Activated CD8-positive, alpha-beta memory T cell treated with anti-CD3 and anti-CD28 coated beads for 48 hours (primary cell): ENCODE data around the gene ZBED1.
"Not testable (repeated sequence)": the region's sequence is repeated elsewhere in the genome, so short reads cannot be mapped to it uniquely, and the experiment has no call there.

Experiments
- DNase-seq, 3 experiments: peaks; one replicate each; pipeline ENCODE4 v3.0.0-alpha.2; 2020; ENCODE audit warnings: low read depth in 2 of 3, low spot score in 2 of 3

The ZBED1 gene

GRCh38 chrX:2500803-2501558 is at the start of gene ZBED1, which contains the start of gene DHRSX:
Gene ZBED1 (minus strand): TSS chrX:2500976. CDS start chrX:2490719, 10,257 bp downstream.
Gene DHRSX (minus strand): TSS chrX:2500976. CDS start chrX:2500925, 51 bp downstream.
- DNase-seq: peak; percentile 21 to 30 (median 30)

DNA sequence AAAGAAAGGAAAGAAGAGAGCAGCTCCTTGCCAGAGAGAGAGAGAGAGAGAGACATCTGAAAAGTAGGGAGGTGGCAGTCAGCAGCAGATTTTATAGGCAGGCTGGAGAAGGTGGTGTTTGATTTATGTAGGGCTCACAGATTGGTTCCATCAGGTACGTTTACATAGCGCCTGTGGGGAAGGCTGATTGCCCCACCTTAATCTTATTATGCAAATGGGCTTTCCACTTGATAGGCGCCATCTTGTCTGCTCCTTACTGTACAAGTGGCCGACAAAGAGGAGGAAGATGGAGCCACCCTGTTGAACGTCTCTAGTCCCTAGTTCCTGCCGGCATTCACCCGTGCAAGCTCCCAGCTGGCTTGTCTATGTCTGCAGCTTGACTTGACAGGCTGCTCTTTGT is 49.1 kb upstream of the ZBED1 start:
- no peak for DNase-seq

DNA sequence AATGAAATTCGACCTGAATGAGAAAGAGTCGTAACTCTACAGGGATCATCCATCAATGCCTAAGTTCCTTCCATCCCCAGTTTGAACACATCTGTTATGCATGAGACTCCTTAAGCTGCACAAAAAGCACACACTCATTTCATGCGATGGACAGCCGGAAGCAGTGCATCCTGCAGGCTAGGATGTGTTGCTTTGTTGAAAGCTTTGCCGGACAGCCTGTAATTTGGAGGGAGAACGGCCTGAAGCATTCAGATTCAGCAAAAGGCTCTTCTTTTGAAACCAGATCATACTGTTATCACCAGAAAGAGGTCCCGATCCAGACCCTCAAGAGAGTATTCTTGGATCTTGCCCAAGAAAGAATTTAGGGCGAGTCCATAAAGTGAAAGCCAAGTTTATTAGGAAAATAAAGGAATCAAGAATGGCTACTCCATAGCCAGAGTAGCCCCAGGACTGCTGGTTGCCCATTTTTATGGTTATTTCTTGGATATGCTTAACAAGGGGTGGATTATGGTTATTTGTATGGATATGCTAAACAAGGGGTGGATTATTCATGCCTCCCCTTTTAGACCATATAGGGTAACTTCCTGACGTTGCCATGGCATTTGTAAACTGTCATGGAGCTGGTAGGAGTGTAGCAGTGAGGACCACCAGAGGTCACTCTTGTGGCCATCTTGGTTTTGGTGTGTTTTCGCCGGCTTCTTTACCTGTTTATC is 48.1 kb upstream of the ZBED1 start:
- DNase-seq: no peak

- no peak for DNase-seq
Measured at GRCh38 chrX:2547736-2548135, 47.0 kb upstream of the ZBED1 start.

DNA sequence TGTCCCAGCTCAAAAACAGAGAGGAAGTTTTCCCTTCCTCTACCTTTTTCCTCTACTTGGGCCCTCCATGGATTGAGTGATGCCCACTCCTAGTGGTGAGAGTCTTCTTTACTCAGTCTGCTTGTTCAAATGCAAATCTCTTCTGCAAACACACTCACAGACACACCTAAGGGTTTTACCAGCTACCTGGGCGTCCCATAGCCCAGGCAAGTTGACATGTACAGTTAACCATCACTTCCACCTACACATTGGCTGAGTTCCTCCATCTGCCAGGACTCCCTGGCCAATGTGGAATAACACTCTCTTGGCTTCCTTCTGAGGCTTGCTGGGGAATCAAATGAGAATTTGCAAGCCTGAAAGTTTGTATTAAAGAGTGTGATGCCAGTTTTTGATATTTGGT is 45.7 kb upstream of the ZBED1 start:
- DNase-seq: no peak

- no peak for DNase-seq
Measured at GRCh38 chrX:2545144-2545543, 44.4 kb upstream of the ZBED1 start.

GRCh38 chrX:2542826-2543521 is 42.2 kb upstream of the ZBED1 start:
- DNase-seq: no peak

- DNase-seq: no peak
Measured at GRCh38 chrX:2541603-2542002, 40.8 kb upstream of the ZBED1 start.

DNA sequence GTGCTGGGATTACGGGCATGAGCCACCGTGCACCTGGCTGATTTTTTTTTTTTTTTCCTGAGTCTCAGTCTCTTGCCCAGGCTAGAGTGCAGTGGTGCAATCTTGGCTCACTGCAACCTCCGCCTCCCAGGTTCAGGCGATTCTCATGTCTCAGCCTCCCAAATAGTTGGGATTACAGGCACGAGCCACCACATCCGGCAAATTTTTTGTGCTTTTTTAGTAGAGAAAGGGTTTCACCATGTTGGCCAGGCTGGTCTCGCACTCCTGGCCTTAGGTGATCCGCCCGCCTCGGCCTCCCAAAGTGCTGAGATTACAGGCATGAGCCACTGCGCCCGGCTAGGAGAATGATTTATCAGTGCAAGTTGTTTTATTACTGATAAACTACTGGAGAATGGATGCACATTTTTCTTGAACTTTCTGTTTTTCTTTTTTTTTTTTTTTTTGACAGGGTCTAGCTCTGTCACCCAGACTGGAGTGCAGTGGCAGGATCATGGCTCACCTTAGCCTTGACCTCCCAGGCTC is 39.7 kb upstream of the ZBED1 start:
- DNase-seq: no peak

DNA sequence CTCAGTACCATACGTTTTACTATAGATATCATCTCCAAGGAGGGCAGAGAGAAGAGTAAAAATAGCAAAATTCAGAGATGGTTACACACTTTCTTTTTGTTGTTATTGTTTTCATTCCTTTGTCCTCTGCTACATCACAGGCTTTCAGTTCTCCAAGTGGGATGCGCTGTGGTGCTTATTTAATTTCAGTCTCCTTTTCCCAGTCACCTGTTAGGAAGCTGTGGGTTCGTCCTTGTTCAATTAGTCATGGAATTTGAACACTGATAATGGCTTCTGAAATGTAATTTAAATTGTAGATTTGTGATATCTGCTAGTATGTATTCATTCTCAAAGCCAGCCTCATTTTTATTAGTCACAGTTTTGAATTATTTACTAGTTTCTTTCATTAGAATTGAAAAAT is 38.8 kb upstream of the ZBED1 start:
- no peak for DNase-seq

GRCh38 chrX:2538031-2538757 is 37.4 kb upstream of the ZBED1 start:
- no peak for DNase-seq

DNA sequence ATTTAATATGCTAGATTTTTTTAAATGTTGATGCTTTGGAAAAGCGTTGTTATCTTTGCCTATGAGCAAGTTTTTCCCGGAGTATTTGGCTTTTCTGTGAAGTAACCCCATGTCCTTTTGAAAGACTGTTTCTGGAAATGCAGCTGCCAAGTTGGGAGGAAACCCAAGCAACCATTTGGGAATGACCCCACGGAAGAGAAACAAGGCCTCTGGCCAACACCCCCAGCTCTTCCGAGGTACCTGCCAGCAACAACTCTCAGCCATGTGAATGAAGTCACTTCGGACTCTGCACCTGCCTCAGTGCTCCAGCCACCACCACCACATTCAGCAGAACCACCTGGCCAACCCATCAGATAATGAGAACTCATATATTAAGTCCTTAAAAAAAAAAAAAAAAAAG is 36.2 kb upstream of the ZBED1 start:
- no peak for DNase-seq

- no peak for DNase-seq
Measured at GRCh38 chrX:2536141-2536540, 35.4 kb upstream of the ZBED1 start.

- DNase-seq: not testable (repeated sequence)
Measured at GRCh38 chrX:2534261-2535021, 33.7 kb upstream of the ZBED1 start.

DNA sequence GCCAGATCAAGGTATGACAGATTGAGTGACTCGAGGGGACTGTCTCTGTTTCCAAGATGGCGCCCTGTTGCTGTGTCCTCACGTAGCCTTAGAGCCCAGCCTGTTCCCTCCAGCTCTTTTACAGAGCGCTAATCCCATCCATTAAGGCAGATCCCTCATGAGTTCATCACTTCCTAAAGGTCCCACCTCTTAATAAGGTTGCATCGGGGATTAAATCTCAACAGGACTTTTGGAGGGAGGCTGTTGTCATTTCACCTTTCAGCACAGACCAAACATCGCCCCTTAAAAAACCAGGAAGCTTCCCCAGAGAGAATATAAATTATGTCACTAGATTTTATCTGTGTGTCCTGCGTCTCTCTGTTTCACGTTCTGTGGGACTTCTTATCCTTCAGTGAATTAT is 32.6 kb upstream of the ZBED1 start:
- no peak for DNase-seq

DNA sequence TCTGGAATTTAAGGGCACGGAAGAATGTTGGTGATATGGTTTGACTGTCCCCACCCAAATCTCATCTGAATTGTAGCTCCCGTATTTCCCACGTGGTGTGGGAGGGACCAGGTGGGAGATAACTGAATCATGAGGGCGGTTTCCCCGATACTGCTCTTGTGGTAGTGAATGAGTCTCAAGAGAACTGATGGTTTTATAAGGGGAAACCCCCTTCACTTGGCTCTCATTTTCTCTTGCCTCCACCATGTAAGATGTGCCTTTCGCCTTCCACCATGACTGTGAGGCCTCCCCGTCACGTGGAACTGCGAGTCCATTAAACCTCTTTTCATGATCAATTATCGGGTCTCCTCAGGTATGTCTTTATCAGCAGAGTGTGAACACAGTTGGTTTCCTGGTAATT is 25.6 kb upstream of the ZBED1 start:
- DNase-seq: no peak

GRCh38 chrX:2523911-2524310 is 23.1 kb upstream of the ZBED1 start:
- no peak for DNase-seq

- DNase-seq: no peak
Measured at GRCh38 chrX:2521927-2522386, 21.2 kb upstream of the ZBED1 start.

DNA sequence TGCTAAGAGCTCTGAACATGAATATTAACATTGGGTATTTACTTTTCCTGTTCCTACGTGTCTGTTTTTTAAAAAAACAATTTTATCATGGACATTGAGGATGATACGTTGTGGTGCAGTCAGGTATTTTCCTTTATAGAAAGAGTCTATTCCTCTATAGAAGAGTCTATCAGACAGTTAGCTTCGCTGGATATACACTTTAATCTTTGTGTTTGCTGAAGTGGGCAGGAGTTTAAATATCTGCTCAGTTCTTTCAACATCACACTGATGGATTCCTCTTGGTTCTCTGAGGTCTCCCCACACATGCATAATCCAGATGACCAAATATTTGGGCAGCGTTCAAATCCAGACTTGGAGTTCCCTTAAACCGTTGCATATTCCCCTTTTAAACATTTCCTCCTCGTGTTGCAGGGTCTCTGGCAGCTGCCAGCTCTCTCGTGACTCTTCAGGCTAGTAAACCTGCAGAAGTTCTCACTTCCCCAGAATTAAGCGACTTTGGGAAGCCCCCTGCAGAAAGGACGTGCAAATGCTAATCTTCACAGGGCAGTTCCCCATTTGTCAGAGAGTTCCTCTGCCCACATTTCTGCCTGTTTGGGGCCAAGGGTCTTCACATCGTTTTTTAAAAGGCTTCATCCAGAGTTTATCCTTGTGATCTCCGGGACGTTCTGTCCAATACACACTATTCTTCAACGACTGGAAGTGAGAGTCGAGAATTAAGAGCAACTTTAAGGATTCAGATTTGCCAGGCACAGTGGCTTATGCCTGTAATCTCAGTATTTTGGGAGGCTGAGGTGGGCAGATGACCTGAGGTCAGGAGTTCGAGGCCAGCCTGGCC is 20.5 kb upstream of the ZBED1 start:
- DNase-seq: no peak
